Hepatocyte (in vitro differentiated cells): Measurements from ENCODE around the gene IVD. TPM values are rescaled to one million over a fixed set of nuclear protein-coding genes. Genes with fewer than 3 reads are reported as not detected.

ENCODE experiments used
- DNase-seq: peaks from one replicate; pipeline ENCODE4 v3.0.0-alpha.2; 2016; ENCODE audit warnings: low spot score
- H2AFZ ChIP-seq: fragments of 200-600 bp; sonication (generic); 2 replicates; pipeline ENCODE4 v1.6.0; 2016; ENCODE audit warnings: antibody characterized with exemption, mild to moderate bottlenecking
- H3K27ac ChIP-seq: fragments of 200-600 bp; sonication (generic); 2 replicates; pipeline ENCODE4 v1.5.1; 2016; ENCODE audit warnings: mild to moderate bottlenecking
- H3K27me3 ChIP-seq: fragments of 200-600 bp; sonication (generic); 2 replicates; pipeline ENCODE4 v1.6.1; 2016
- H3K36me3 ChIP-seq: fragments of 200-600 bp; sonication (generic); replicated peaks from 2 replicates; pipeline ENCODE4 v1.5.1; 2016; ENCODE audit warnings: low read depth; ENCODE audit not compliant: insufficient read depth
- H3K4me1 ChIP-seq: fragments of 200-600 bp; sonication (generic); 2 replicates; pipeline ENCODE4 v1.5.1; 2016; ENCODE audit warnings: mild to moderate bottlenecking, moderate library complexity; ENCODE audit not compliant: insufficient read depth
- H3K4me2 ChIP-seq: fragments of 200-600 bp; sonication (generic); 2 replicates; pipeline ENCODE4 v1.6.0; 2016
- H3K4me3 ChIP-seq: fragments of 200-600 bp; sonication (generic); 2 replicates; pipeline ENCODE4 v1.5.1; 2016; ENCODE audit warnings: mild to moderate bottlenecking
- H3K79me2 ChIP-seq: fragments of 200-600 bp; sonication (generic); 2 replicates; pipeline ENCODE4 v1.6.0; 2017; ENCODE audit warnings: mild to moderate bottlenecking
- H3K9me2 ChIP-seq: fragments of 200-600 bp; sonication (generic); replicated peaks from 2 replicates; pipeline ENCODE4 v1.6.0; 2017; ENCODE audit warnings: mild to moderate bottlenecking; ENCODE audit not compliant: insufficient read depth
- H3K9me3 ChIP-seq: fragments of 200-600 bp; sonication (generic); 2 replicates; pipeline ENCODE4 v1.5.1; 2016; ENCODE audit warnings: low read depth, mild to moderate bottlenecking
- H4K20me1 ChIP-seq: fragments of 200-600 bp; sonication (generic); 2 replicates; pipeline ENCODE4 v1.6.0; 2016; ENCODE audit warnings: mild to moderate bottlenecking; ENCODE audit not compliant: insufficient read depth, poor library complexity, severe bottlenecking
- CTCF ChIP-seq: fragments of 200-600 bp; sonication (generic); IDR thresholded peaks from 2 replicates; pipeline ENCODE4 v1.5.1; 2016; ENCODE audit warnings: antibody characterized with exemption, mild to moderate bottlenecking; ENCODE audit not compliant: poor library complexity
- EZH2 ChIP-seq: fragments of 200-600 bp; sonication (generic); IDR thresholded peaks from 2 replicates; pipeline ENCODE4 v1.6.1; 2016; ENCODE audit warnings: antibody characterized with exemption, mild to moderate bottlenecking, borderline replicate concordance
- EZH2phosphoT487 ChIP-seq: fragments of 200-600 bp; sonication (generic); IDR thresholded peaks from one replicate; pipeline ENCODE4 v1.6.1; 2018; ENCODE audit warnings: antibody characterized with exemption, mild to moderate bottlenecking, low read depth, moderate library complexity; ENCODE audit not compliant: unreplicated experiment, severe bottlenecking
- WGBS: methylation state at CpG from one replicate; pipeline ENCODE4 v1.1.6; 2016; ENCODE audit warnings: low lambda C conversion rate; ENCODE audit errors: missing lambda C conversion rate; 5-methylcytosine and 5-hydroxymethylcytosine counted together
- polyA plus RNA-seq: library from polyadenylated mRNA; unstranded; fragments of >200 nt; fragmentation: Nextera tagmentation; extraction: Ambion mirVana; gene quantifications from 2 replicates; pipeline ENCODE4 v1.2.1, GENCODE V29; 2016
- total RNA-seq: library from RNA; depleted of rRNA; stranded (reverse); fragments of >200 nt; gene quantifications from 2 replicates; pipeline ENCODE4 v1.2.3, GENCODE V29; 2014

Gene IVD
- total and polyA plus RNA-seq, 2 experiments from 2014 or later, result 31.5 to 71.6 TPM

DNA sequence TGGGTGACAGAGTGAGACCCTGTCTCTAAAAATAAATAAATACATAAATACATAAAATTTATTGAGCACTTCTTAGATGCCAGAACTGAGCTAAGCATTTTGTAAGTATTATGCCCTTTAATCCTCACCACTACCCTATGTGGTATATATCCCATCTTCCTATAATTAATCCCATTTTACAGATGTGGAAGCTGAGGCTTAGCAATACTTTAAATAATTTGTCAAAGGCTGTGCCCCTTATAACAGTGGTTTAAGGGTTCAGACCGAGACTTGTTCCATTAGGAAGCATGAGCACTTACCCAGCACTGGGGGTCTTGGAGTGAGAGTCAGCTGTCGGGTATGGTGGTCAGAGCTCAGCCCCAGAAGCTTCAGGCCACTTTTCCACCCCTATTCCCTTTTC is 57.7 kb downstream of the IVD start:
- H2AFZ ChIP-seq, result no peak overlapping the region
- no peak overlapping the region for H3K27ac ChIP-seq
- no peaks in the 10 kb centered on the region for H3K9me3 ChIP-seq
- no peaks in the 10 kb centered on the region for H3K36me3 ChIP-seq
- peaks cover 15% of the 10 kb centered on the region for H4K20me1 ChIP-seq
- H3K4me2 ChIP-seq, result no peak overlapping the region
- H3K4me3 ChIP-seq, result no peak overlapping the region
- H3K9me2 ChIP-seq, result no peaks in the 10 kb centered on the region
- no peaks in the 10 kb centered on the region for H3K27me3 ChIP-seq
- H3K79me2 ChIP-seq, result peaks cover 19% of the 10 kb centered on the region
- no peak for TF ChIP-seq CTCF
- no peak for TF ChIP-seq EZH2phosphoT487
- TF ChIP-seq EZH2, result no peak
- no peak for DNase-seq
- 100% methylated on average over 2 of the region's 2 CpGs for WGBS
- H3K4me1 ChIP-seq, result no peaks in the 10 kb centered on the region

DNA sequence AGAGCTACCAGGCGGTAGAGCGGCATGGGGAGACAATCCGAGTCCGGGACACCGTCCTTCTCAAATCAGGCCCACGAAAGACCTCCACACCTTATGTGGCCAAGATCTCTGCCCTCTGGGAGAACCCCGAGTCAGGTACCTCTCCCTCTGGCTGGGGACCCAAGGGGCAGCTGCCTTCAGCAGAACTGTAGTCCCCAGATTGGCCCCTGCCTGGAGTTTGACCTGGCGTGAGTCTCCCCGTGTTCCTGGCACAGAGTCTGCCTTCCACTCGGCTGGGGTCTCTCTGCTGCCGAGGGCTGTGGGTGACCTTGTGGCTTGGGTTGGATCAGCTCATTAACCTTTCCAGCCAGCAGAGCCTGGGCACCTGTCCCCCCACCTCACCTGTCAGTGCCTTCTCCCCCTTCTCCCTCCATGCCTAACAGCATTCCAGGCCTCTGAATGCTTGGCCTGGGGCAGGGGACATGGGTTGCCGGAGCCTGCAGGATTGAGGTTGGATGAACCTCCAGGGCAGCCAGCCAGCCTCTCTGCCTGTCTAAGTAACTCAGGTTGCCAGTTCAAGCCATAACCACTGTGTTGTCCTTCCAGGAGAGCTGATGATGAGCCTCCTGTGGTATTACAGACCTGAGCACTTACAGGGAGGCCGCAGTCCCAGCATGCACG is 58.4 kb downstream of the IVD start:
- H3K36me3 ChIP-seq, result no peaks in the 10 kb centered on the region
- no peak overlapping the region for H2AFZ ChIP-seq
- no peak for DNase-seq
- WGBS, result 93% methylated on average over 14 of the region's 14 CpGs
- H3K27ac ChIP-seq, result no peak overlapping the region
- TF ChIP-seq EZH2phosphoT487 (no peak), CTCF (no peak), EZH2 (no peak)
- no peak overlapping the region for H3K4me2 ChIP-seq
- H3K9me2 ChIP-seq, result no peaks in the 10 kb centered on the region
- H3K4me3 ChIP-seq, result no peak overlapping the region
- no peaks in the 10 kb centered on the region for H3K4me1 ChIP-seq
- H3K27me3 ChIP-seq, result no peaks in the 10 kb centered on the region
- peaks cover 15% of the 10 kb centered on the region for H4K20me1 ChIP-seq
- peaks cover 16% of the 10 kb centered on the region for H3K79me2 ChIP-seq
- H3K9me3 ChIP-seq, result no peaks in the 10 kb centered on the region

DNA sequence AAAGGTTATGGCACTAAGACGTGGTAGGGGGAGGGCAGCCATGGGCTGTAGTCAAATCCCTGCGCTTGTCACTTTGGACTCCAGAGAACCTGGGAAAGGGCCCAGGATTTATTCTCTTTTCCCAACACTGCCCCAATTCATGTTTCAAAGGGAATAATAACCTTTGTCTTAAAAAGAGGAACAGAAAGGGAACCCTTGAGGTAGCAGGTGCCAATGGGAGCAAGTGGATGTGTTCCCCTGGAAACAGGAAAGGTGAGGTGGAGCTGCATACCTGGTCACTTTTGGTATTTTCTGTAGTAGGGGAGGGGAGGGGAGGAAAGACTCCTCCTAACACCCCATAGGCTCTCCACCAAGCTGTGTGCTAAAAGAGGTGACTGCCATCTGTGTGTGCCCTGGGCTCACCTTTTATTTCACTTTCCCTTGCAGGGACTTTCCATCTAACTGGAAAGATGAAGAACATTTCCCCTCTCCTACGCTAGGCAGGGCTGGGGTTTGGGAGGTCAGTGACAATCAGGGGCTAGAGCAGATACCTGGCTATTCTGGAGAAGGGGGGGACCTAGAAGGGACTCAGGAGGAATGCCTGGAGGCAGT is 59.1 kb downstream of the IVD start:
- H3K9me2 ChIP-seq, result no peaks in the 10 kb centered on the region
- no peak overlapping the region for H3K4me2 ChIP-seq
- peaks cover 10% of the 10 kb centered on the region for H3K79me2 ChIP-seq
- no peak for DNase-seq
- H3K4me3 ChIP-seq, result no peak overlapping the region
- H3K4me1 ChIP-seq, result peaks cover 1% of the 10 kb centered on the region
- TF ChIP-seq EZH2phosphoT487 (no peak), EZH2 (no peak), CTCF (no peak)
- H2AFZ ChIP-seq, result no peak overlapping the region
- H3K9me3 ChIP-seq, result no peaks in the 10 kb centered on the region
- no peaks in the 10 kb centered on the region for H3K27me3 ChIP-seq
- 100% methylated on average over 3 of the region's 3 CpGs for WGBS
- H3K27ac ChIP-seq, result no peak overlapping the region
- peaks cover 10% of the 10 kb centered on the region for H4K20me1 ChIP-seq
- H3K36me3 ChIP-seq, result no peaks in the 10 kb centered on the region
